ENCODE data around the gene INCENP. TPM values are rescaled to one million over a fixed set of nuclear protein-coding genes. Genes with fewer than 3 reads are reported as not detected.

INCENP gene
- total and polyA plus RNA-seq, 7 donors: 4.8 to 20.1 (median 11.6) TPM

- intact Hi-C loops (cut with DNase I): no loop called here
- no peaks in the 10 kb centered on the region for H3K36me3 ChIP-seq (ENCODE audit: insufficient read depth in 1 of 2, low read depth in 1 of 2)
- TF ChIP-seq CTCF (IDR thresholded peaks at IDR 0.05): no peak
- DNase-seq: no peak
- 60 to 92% (median 85%) methylated on average over 2 of the region's 2 CpGs for WGBS, 3 donors
- no peaks in the 10 kb centered on the region for H3K9me3 ChIP-seq
- H3K4me3 ChIP-seq: no peak overlapping the region
- H3K4me1 ChIP-seq: no peaks in the 10 kb centered on the region
- ATAC-seq: no peak
- H3K27me3 ChIP-seq (ENCODE audit: insufficient read depth in 3 of 3, low read length in 2 of 3): peaks cover 0 to 7% (median 2%) of the 10 kb centered on the region in 3 donors
- no peak overlapping the region for H3K27ac ChIP-seq
Measured at GRCh38 chr11:62181097-62181496, 57.3 kb downstream of the INCENP start.

- H3K27ac ChIP-seq: no peak overlapping the region
- WGBS, 3 donors: 58 to 73% (median 63%) methylated on average over 8 of the region's 8 CpGs
- no peak for TF ChIP-seq CTCF (IDR thresholded peaks at IDR 0.05)
- H3K27me3 ChIP-seq (ENCODE audit: insufficient read depth in 3 of 3, low read length in 2 of 3): peaks cover 0 to 10% (median 4%) of the 10 kb centered on the region in 3 donors
- no peak overlapping the region for H3K4me3 ChIP-seq
- intact Hi-C loops (cut with DNase I): no loop called here
- DNase-seq: no peak
- H3K4me1 ChIP-seq: no peaks in the 10 kb centered on the region
- H3K36me3 ChIP-seq (ENCODE audit: insufficient read depth in 1 of 2, low read depth in 1 of 2): no peaks in the 10 kb centered on the region
- no peak for ATAC-seq
- no peaks in the 10 kb centered on the region for H3K9me3 ChIP-seq
Measured at GRCh38 chr11:62182147-62182891, 58.5 kb downstream of the INCENP start.

- H3K27me3 ChIP-seq (ENCODE audit: insufficient read depth in 3 of 3, low read length in 2 of 3): peaks cover 0 to 10% (median 10%) of the 10 kb centered on the region in 3 donors
- ATAC-seq (no peak), DNase-seq (no peak)
- no peaks in the 10 kb centered on the region for H3K9me3 ChIP-seq
- 37 to 39% (median 39%) methylated on average over 2 of the region's 2 CpGs for WGBS, 3 donors
- intact Hi-C loops (cut with DNase I): no loop called here
- no peaks in the 10 kb centered on the region for H3K36me3 ChIP-seq (ENCODE audit: insufficient read depth in 1 of 2, low read depth in 1 of 2)
- TF ChIP-seq CTCF (IDR thresholded peaks at IDR 0.05): no peak
- H3K4me1 ChIP-seq: no peaks in the 10 kb centered on the region
- H3K27ac ChIP-seq: no peak overlapping the region
- H3K4me3 ChIP-seq: no peak overlapping the region
Measured at GRCh38 chr11:62186195-62186594, 62.4 kb downstream of the INCENP start.

GRCh38 chr11:62190011-62190410 lies 66.2 kb downstream of the INCENP start, which contains the start of gene SCGB1D1:
TSS of gene SCGB1D1 (plus strand) at chr11:62190216. CDS start at chr11:62190285, 69 bp downstream.
- no peak for ATAC-seq

More at GRCh38 chr11:62190011-62190410, 66.2 kb downstream of the INCENP start, which contains the start of gene SCGB1D1:
- Histone ChIP-seq H3K9me3 (no peaks in the 10 kb centered on the region), H3K27me3 (ENCODE audit: insufficient read depth in 3 of 3, low read length in 2 of 3) (peaks cover 0 to 13% (median 13%) of the 10 kb centered on the region in 3 donors), H3K27ac (no peak within 1 kb of the TSS), H3K4me3 (no peak within 1 kb of the TSS), H3K36me3 (ENCODE audit: insufficient read depth in 1 of 2, low read depth in 1 of 2) (no peaks in the 10 kb centered on the region), H3K4me1 (no peaks in the 10 kb centered on the region)
- DNase-seq: no peak
- TF ChIP-seq CTCF (IDR thresholded peaks at IDR 0.05): no peak
- intact Hi-C loops (cut with DNase I): no loop called here
- WGBS, 3 donors: 55 to 62% (median 58%) methylated on average over 9 of the region's 9 CpGs
